NT2/D1 (cell line): ENCODE measurements around the gene DNAAF5.

Source experiments
- DNase-seq: peaks from one replicate; pipeline ENCODE4 v3.0.0-alpha.2; 2011; ENCODE audit warnings: low read depth, low spot score
- H3K27me3 ChIP-seq: 2 replicates; pipeline ENCODE4 v1.6.0; 2011; ENCODE audit warnings: mild to moderate bottlenecking; ENCODE audit not compliant: insufficient read length, insufficient read depth
- H3K36me3 ChIP-seq: 2 replicates; pipeline ENCODE4 v1.6.1; 2011; ENCODE audit warnings: mild to moderate bottlenecking, low read length, mixed read lengths; ENCODE audit not compliant: insufficient read depth, insufficient read length
- H3K4me1 ChIP-seq: 2 replicates; pipeline ENCODE4 v1.5.1; 2011; ENCODE audit not compliant: insufficient read depth, insufficient read length
- H3K4me3 ChIP-seq: 2 replicates; pipeline ENCODE4 v1.5.1; 2011; ENCODE audit warnings: low read depth; ENCODE audit not compliant: insufficient read length
- H3K9ac ChIP-seq: 2 replicates; pipeline ENCODE4 v1.6.0; 2011; ENCODE audit warnings: low read depth; ENCODE audit not compliant: insufficient read length
- H3K9me3 ChIP-seq: 2 replicates; pipeline ENCODE4 v1.5.1; 2011; ENCODE audit warnings: mild to moderate bottlenecking, low read length; ENCODE audit not compliant: insufficient read depth
- SUZ12 ChIP-seq: IDR thresholded peaks from 2 replicates; pipeline ENCODE4 v1.6.1; 2011; ENCODE audit not compliant: insufficient read length, insufficient read depth; ENCODE audit errors: extremely low read depth
- YY1 ChIP-seq: IDR thresholded peaks from 2 replicates; pipeline ENCODE4 v1.6.1; 2011; ENCODE audit not compliant: insufficient read length, insufficient read depth
- ZNF274 ChIP-seq: IDR thresholded peaks from 2 replicates; pipeline ENCODE4 v1.6.1; 2011; ENCODE audit warnings: mild to moderate bottlenecking, low read depth, low read length

The DNAAF5 gene

GRCh38 chr7:698515-699475 is 27.7 kb upstream of the DNAAF5 start:
- no peaks in the 10 kb centered on the region for H3K27me3 ChIP-seq
- H3K4me1 ChIP-seq: peaks cover 15% of the 10 kb centered on the region
- DNase-seq: no peak
- TF ChIP-seq YY1: no peak
- TF ChIP-seq SUZ12: no peak
- TF ChIP-seq ZNF274: no peak
- H3K4me3 ChIP-seq: no peak overlapping the region
- peaks cover 26% of the 10 kb centered on the region for H3K36me3 ChIP-seq
- no peak overlapping the region for H3K9ac ChIP-seq
- peaks cover 11% of the 10 kb centered on the region for H3K9me3 ChIP-seq

- peaks cover 15% of the 10 kb centered on the region for H3K4me1 ChIP-seq
- DNase-seq: no peak
- no peak overlapping the region for H3K9ac ChIP-seq
- H3K9me3 ChIP-seq: peaks cover 17% of the 10 kb centered on the region
- H3K36me3 ChIP-seq: peaks cover 26% of the 10 kb centered on the region
- no peaks in the 10 kb centered on the region for H3K27me3 ChIP-seq
- H3K4me3 ChIP-seq: no peak overlapping the region
- TF ChIP-seq SUZ12 (no peak), YY1 (no peak), ZNF274 (no peak)
Measured at GRCh38 chr7:699476-700170, 26.9 kb upstream of the DNAAF5 start.

GRCh38 chr7:701086-701671 is 25.3 kb upstream of the DNAAF5 start:
- H3K4me3 ChIP-seq: no peak overlapping the region
- no peaks in the 10 kb centered on the region for H3K27me3 ChIP-seq
- TF ChIP-seq SUZ12 (no peak), YY1 (no peak), ZNF274 (no peak)
- H3K4me1 ChIP-seq: peaks cover 15% of the 10 kb centered on the region
- no peak for DNase-seq
- peaks cover 26% of the 10 kb centered on the region for H3K36me3 ChIP-seq
- peaks cover 17% of the 10 kb centered on the region for H3K9me3 ChIP-seq
- H3K9ac ChIP-seq: no peak overlapping the region

- H3K9me3 ChIP-seq: peaks cover 17% of the 10 kb centered on the region
- H3K4me3 ChIP-seq: no peak overlapping the region
- H3K27me3 ChIP-seq: no peaks in the 10 kb centered on the region
- peaks cover 29% of the 10 kb centered on the region for H3K36me3 ChIP-seq
- TF ChIP-seq ZNF274 (no peak), YY1 (no peak)
- H3K9ac ChIP-seq: no peak overlapping the region
- peaks cover 12% of the 10 kb centered on the region for H3K4me1 ChIP-seq
- no peak for DNase-seq
Measured at GRCh38 chr7:703049-703448, 23.4 kb upstream of the DNAAF5 start.

- H3K9ac ChIP-seq: no peak overlapping the region
- peaks cover 17% of the 10 kb centered on the region for H3K9me3 ChIP-seq
- peaks cover 2% of the 10 kb centered on the region for H3K4me1 ChIP-seq
- peaks cover 27% of the 10 kb centered on the region for H3K36me3 ChIP-seq
- no peak for DNase-seq
- no peak overlapping the region for H3K4me3 ChIP-seq
- H3K27me3 ChIP-seq: no peaks in the 10 kb centered on the region
- no peak for TF ChIP-seq YY1
- TF ChIP-seq ZNF274: no peak
- no peak for TF ChIP-seq SUZ12
Measured at GRCh38 chr7:706721-707120, 19.8 kb upstream of the DNAAF5 start.

GRCh38 chr7:707296-708000 is 19.1 kb upstream of the DNAAF5 start:
- Histone ChIP-seq H3K4me3 (no peak overlapping the region), H3K27me3 (no peaks in the 10 kb centered on the region), H3K9me3 (peaks cover 17% of the 10 kb centered on the region), H3K9ac (no peak overlapping the region), H3K36me3 (peaks cover 27% of the 10 kb centered on the region), H3K4me1 (peaks cover 2% of the 10 kb centered on the region)
- TF ChIP-seq YY1 (no peak), ZNF274 (no peak), SUZ12 (no peak)
- no peak for DNase-seq

- Histone ChIP-seq H3K4me1 (peaks cover 2% of the 10 kb centered on the region), H3K36me3 (peaks cover 35% of the 10 kb centered on the region), H3K4me3 (no peak overlapping the region), H3K9me3 (no peaks in the 10 kb centered on the region), H3K9ac (no peak overlapping the region), H3K27me3 (no peaks in the 10 kb centered on the region)
- TF ChIP-seq YY1 (no peak), ZNF274 (no peak), SUZ12 (no peak)
- DNase-seq: no peak
Measured at GRCh38 chr7:710161-710560, 16.3 kb upstream of the DNAAF5 start.
